Measurements from ENCODE around the gene MRPL23.
"Not testable (repeated sequence)": the region's sequence is repeated elsewhere in the genome, so short reads cannot be mapped to it uniquely, and the experiment has no call there.

Gene MRPL23

GRCh38 chr11:1933416-1934334 is 13.5 kb upstream of the MRPL23 start:
- no peak for DNase-seq (ENCODE audit: low spot score)

- DNase-seq (ENCODE audit: low spot score): peak; percentile 14
Observed at GRCh38 chr11:1934335-1935155, 12.6 kb upstream of the MRPL23 start.

GRCh38 chr11:1935156-1936071 is 11.7 kb upstream of the MRPL23 start:
- peak; percentile 22 for DNase-seq (ENCODE audit: low spot score)

GRCh38 chr11:1936072-1936780 is 10.9 kb upstream of the MRPL23 start:
- DNase-seq (ENCODE audit: low spot score): peak; percentile 21

GRCh38 chr11:1936781-1937615 is 10.1 kb upstream of the MRPL23 start:
- DNase-seq (ENCODE audit: low spot score): peak; percentile 24

- DNase-seq (ENCODE audit: low spot score): peak; percentile 17
Observed at GRCh38 chr11:1937616-1938342, 9.4 kb upstream of the MRPL23 start.

GRCh38 chr11:1938343-1939005 is 8.7 kb upstream of the MRPL23 start:
- peak; percentile 10 for DNase-seq (ENCODE audit: low spot score)

- peak; percentile 24 for DNase-seq (ENCODE audit: low spot score)
Observed at GRCh38 chr11:1939006-1939625, 8.0 kb upstream of the MRPL23 start.

- not testable (repeated sequence) for DNase-seq (ENCODE audit: low spot score)
Observed at GRCh38 chr11:1939788-1940187, 7.3 kb upstream of the MRPL23 start.

- DNase-seq (ENCODE audit: low spot score): no peak
Observed at GRCh38 chr11:1942558-1943260, 4.4 kb upstream of the MRPL23 start.

GRCh38 chr11:1943576-1943975 is 3.6 kb upstream of the MRPL23 start:
- DNase-seq (ENCODE audit: low spot score): no peak

GRCh38 chr11:1943977-1944376 is 3.2 kb upstream of the MRPL23 start:
- no peak for DNase-seq (ENCODE audit: low spot score)

GRCh38 chr11:1947592-1948237 is 583 bp downstream of the MRPL23 start:
- no peak for DNase-seq (ENCODE audit: low spot score)

GRCh38 chr11:1948389-1948788 is 1.3 kb downstream of the MRPL23 start:
- no peak for DNase-seq (ENCODE audit: low spot score)

- DNase-seq (ENCODE audit: low spot score): no peak
Observed at GRCh38 chr11:1949302-1949701, 2.2 kb downstream of the MRPL23 start.

GRCh38 chr11:1949922-1950321 is 2.8 kb downstream of the MRPL23 start:
- DNase-seq (ENCODE audit: low spot score): no peak

- DNase-seq (ENCODE audit: low spot score): no peak
Observed at GRCh38 chr11:1952806-1953482, 5.8 kb downstream of the MRPL23 start.

Measured in iPS-NIHi11 (cell line).